Stimulated activated CD4-positive, alpha-beta T cell treated with anti-CD3 and anti-CD28 coated beads, Interleukin-15, amount 100 ng/mL, for 24 hours (primary cell): Measurements from ENCODE around the gene MPP3.
A peak's percentile ranks its signal among the peaks of the same experiment; 100 is the strongest.
"Not testable (repeated sequence)": the region's sequence is repeated elsewhere in the genome, so short reads cannot be mapped to it uniquely, and the experiment has no call there.

Experiments used
- DNase-seq: peaks from one replicate; pipeline ENCODE4 v3.0.0-alpha.2; 2020

MPP3 gene

DNA sequence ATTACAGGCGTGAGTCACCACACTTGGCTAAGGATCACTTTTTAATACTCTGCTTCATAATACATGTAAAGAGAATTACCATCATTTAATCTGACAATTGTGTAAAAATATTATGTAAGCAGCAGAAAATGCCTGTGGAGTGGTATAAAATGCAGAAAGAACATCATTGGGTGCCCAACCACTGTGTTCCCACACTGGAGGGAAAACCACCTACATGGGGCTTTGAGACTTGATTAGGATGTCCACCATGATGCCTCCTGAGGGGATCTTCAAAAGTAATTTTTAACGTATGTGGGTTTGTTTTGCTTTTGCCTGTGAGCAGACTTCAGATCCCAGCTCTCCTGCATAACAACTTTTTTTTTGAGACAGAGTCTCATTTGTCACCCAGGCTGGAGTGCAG, 33.9 kb downstream of the MPP3 start:
- no peak for DNase-seq

- not testable (repeated sequence) for DNase-seq
Measured at GRCh38 chr17:43798024-43798423, 34.9 kb downstream of the MPP3 start.

- DNase-seq = not testable (repeated sequence)
Measured at GRCh38 chr17:43792668-43793067, 40.3 kb downstream of the MPP3 start.

DNA sequence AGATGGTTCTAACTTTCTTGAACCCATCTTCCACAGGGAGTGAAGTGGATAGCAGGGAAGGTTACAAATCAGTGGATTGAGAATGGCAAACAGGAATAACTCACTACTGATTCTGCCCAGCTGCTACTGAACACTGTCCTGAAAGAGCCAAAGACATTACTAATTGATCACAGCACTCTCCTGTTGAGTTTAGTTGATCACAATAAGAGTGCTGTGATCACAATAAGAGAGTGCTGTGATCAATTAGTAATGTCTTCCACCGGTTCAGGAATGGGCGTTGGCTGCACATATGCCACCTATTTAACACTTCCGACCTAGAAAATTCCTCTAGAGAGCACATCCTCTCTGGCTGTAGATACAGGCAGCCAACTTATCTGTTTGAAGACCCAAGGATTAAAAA, 41.4 kb downstream of the MPP3 start:
- DNase-seq = no peak

DNA sequence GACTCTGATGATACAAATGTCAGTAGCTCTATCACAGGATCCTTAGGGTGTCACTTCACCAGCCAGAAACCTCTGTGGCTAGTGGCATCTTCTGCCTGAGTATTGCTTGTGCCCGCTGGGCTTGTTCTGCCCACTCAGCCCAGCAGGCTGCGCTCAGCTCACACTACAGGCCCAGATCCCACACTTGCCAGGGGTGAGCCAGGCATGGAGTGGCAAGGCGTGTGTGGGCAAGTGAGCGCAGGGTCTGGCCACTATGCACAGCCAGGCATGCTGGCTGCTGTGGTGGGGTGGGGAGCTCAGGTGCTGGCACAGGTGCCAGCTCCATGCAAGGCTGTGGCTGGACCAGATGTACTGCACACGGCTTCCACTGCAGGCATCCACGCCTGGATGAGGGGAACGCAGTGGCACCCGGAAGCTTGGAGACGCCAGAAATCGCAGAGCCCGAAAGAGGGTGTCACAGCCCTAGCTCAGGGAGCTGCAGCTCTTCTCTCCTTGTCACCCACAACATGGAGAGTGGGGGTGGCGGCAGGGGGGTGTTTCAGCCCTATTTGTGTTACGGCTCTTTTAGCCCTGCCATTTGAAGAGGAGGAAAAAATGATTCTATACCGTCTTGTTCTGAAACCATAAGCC, 42.5 kb downstream of the MPP3 start:
- DNase-seq = no peak

DNA sequence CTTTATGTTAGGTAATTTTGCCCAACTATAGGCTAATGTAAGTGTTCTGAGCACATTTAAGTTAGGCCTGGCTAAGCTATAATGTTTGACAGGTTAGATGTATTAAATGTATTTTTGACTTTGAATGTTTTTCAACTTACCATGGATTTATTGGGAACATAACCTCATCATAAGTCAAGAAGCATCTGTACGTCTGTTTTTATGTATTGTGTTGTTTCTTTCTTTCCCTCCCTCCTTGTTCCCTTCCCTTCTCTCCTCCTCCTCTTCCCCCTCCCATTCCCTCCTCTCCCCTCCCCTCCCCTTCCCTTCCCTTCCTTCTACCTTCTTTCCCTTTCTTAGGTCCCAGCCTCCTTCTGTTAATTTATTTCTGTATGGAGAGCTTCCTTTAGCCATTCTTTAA, 43.5 kb downstream of the MPP3 start:
- DNase-seq = no peak

- no peak for DNase-seq
Measured at GRCh38 chr17:43788540-43788939, 44.4 kb downstream of the MPP3 start.

DNA sequence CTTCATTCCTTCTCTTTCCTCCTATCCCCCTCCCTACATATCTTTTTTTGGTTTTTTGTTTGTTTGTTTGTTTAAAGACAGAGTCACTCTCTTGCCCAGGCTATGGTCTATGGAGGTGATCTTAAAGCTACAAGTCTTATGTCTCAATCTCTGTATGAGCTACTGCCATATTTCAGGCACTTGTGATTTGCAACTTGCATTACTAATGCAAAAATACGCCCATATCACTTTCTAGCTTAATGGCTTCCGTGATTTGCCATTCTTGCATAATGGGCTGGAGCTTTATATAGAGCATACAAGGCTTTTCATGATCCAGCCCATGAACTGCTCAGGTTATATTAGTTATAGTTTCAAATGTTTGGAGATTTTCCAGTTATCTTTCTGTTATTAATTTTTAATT, 45.2 kb downstream of the MPP3 start:
- no peak for DNase-seq

GRCh38 chr17:43784628-43785101, 48.3 kb downstream of the MPP3 start:
- DNase-seq = no peak

DNA sequence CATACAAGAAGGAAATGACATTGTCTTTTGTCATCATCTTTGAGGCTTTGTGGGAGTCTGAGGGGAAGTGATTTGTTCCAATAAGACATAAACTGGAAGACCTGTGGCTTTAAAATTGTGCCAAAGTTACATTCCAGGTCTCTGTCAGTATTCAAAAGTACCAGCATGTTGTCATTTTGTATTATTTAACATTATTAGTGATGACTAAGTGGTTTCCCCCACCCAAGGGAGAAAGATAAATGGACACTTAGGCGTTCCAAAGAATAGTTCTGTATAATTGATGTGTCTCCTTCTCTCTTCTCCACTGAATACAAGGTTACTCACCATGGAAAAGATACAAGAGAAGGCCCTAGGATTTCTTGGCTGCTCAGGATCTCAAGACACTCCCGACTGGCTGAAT, 48.9 kb downstream of the MPP3 start:
- DNase-seq = no peak

DNA sequence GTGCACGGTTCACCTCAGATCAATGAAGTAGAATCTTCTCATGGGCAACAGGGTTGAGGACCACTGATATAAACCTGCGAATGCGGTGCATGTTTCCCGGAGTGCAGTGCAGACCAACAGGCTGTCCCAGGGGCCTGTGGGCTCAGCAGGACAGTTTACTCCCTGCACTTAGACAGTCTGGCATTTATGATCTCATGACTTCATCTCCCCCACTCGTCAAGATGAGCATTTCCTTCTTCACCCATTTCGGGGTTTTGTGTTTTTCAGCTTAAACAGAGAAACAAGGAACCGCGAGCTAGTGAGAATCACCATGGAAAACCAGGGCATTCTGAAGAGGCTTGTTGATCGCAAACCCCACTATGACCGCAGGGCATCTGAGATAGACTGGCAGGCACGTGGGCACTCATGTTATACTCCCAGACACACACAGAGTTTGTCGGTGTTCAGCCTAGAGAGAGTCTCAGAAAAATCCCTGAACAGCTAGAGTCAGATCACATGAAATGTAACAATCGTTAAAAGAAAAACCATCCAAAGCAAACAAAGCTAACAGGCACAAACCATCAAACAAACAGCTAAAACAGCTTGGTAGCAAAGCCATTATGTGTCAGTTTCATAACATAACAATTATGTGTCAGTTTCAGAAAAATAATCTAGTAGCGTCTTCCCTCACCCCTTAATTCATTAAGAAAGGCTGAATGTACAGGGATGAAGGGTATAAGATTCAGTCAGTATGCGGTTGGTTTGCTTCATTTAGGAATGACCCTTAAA, 49.8 kb downstream of the MPP3 start:
- DNase-seq = no peak

DNA sequence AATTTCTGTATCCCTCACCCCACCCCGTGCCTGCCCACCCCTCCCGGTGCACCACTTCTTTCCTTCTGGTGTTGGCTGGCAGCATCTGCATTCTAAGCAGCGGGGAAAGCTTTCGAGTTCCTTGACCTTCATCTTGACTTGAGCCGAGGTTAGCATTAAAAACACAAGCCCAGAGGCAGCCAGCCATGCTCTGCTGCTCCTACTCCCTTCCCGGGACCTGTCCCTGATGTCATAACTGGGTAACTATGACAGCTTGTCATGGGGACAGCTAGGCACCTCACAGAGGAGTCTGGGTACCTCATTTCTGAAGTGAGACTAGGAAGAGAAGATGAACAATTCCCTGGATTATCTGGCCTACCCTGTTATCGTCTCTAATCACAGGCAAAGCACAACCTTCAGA, 52.8 kb downstream of the MPP3 start, which contains the start of gene CFAP97D1:
TSS of gene CFAP97D1 (plus strand) at position 301 of the 400 bp plus-strand sequence. CDS start at position 329, 28 bp downstream.
- DNase-seq = no peak

DNA sequence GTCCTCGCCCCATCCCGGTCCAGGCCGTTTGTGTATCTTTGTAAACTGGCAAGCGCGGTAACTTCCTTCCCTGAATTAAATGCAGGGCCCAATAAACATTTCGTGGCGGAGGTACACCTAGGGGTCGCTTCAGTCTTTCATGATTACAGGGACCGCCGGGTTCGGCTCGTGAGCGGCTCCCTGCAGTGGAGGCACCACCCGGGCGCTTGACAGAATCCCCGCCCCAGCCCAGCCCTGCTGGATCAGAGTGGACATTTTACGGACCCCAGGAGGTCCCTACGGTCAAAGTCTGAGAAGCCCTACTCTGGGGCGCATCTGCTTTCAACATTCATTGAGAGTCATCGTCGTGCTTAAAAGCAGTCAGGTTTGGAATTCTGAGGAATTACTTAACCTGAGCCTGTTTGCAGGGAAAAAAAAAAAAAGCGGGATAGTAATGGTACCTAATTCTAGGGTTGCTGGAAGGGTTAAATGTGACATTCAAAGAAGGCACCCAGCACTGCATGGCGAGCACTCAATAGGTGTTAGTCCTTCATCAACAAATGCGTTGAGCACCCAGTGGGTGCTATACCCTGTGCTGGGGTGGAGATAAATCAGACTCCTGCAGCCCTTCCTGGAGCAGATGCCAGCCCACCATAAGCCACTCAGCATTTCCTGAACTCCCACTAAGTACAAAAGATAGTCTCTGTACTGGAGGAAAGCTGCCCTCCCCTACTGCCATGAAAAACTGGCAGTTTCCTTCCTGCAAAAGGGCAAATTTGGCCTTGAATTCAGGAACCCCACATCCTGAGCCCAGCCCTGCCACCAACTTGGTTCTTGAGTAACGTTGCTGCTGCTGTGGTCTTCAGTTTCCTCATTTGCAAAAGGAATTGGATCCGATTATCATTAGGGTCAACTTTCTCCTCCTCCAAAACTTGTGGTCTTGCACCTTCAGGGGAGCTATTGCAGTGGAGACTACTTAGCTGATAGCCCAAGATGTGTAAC, 53.5 kb downstream of the MPP3 start:
- DNase-seq = no peak

GRCh38 chr17:43778337-43779144, 54.4 kb downstream of the MPP3 start, which contains the start of gene DUSP3:
Gene DUSP3 (minus strand): TSS chr17:43778977. CDS start chr17:43778924, 53 bp downstream.
- peak; percentile 81 for DNase-seq

- no peak for DNase-seq
Measured at GRCh38 chr17:43774304-43775250, 58.4 kb downstream of the MPP3 start.

DNA sequence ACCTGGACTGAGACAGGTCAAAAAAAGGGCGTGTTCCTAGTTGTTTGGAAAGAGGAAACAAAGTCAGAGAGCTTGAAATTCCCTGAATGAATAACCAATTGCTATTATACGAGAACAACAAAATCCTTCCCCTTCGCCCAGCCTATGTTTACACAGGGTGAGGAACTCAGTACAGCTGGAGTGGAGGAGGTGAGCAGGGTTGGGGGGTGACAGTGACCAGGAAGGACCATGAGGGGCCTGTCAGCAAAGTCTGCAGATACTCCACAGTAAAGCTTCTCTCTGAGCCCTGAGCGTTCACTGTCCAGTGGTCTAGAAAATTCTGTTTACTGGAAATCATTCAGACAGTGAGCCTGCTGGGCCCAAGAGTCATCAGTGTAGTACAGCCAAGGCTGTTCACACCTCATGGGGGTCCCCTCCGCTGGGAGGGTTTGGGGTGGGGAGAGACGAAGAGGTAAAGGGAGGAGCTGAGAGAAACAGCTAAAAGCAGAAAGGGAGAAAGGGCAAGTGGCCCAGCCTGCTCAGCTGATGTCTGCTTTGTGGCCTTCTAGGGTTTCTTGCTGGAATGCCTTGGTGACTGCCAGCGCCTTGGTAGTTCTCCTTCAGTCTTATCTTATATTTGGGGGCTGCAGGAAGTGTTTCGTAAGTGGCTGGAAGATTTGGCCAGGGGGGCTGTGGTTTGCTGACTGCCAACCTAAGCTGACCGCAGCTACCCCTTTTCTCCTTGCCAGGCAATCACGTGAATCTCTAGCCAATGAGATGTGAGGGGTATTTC, 59.9 kb downstream of the MPP3 start:
- DNase-seq = no peak

GRCh38 chr17:43771463-43771862, 61.5 kb downstream of the MPP3 start:
- DNase-seq = no peak

GRCh38 chr17:43770957-43771356, 62.0 kb downstream of the MPP3 start:
- no peak for DNase-seq

DNA sequence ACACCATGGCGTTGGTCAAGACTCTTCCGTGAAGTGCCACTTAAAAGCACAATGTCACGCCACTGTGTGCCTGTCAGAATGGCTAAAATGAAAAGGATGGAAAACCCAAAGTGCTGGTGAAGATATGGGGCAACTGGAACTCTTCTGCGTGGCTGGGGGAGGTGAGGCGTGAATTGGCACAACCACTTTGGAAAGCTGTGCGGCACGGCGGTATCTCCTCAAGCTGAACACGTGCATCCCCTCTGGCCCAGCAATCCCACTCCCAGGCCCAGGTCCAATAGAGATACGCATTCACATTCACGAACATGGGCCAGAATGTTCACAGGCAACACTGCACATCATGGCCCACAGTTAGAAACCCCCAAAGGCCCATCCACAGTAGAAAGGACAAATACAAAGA, 63.1 kb downstream of the MPP3 start:
- DNase-seq = no peak

DNA sequence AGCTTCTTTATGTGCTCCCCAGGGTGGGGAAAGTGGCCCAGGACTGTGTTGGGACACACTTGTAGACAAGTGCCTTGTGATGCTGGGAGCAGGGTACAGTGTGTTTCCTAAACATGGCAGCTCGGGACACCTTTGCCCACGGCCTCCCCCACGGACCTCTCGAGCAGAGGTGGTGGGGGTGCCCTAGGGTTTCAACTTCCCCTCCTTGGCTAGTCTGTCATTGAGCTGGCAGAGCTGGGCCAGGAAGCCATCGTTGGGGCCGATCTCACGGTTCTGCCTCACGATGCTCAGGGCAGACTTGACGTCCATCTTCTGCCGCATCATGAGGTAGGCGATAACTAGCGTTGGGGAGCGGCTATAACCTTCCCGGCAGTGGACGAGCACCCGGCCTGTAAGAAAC, 63.5 kb downstream of the MPP3 start:
- no peak for DNase-seq
